ENCODE data around the gene PCDHGB2. TPM values are rescaled to one million over a fixed set of nuclear protein-coding genes. Genes with fewer than 3 reads are reported as not detected.
A peak's percentile ranks its signal among the peaks of the same experiment; 100 is the strongest.

The PCDHGB2 gene
- total RNA-seq, 4 donors from 2014 or later = 2.1 to 12.7 (median 3.2) TPM

DNA sequence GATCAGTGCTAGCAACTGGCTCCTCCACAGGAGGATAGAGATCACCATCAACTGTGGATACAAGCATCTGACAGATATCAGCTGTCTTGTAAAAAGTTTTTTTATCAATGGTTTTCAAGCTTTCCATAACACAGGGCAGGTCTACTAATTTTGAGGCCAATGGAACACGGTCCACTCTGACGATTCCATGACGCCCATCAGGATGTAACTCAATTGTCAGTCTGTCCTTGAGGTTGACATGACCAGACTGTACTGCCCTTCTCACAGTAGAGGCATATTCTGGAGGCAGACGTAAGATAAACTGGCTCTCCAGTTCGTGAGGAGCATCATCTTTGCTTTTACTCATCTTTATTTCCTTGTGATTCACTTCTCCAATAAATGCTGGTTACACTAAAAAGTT lies 40.1 kb upstream of the PCDHGB2 start:
- 76 to 78% methylated on average over 3 to 5 of the region's 5 CpGs for WGBS, 2 donors (ENCODE audit: low coverage in 1 of 2)
- intact Hi-C loops (cut with DNase I; ENCODE audit: low total_unique reads) (loop anchor here (10.0 kb wide), 1 partner anchor 245 kb away; no protein-coding TSS in a partner anchor), in situ Hi-C loops (cut with MboI; ENCODE audit: low pct_ligation_motif_present in 1 of 4, low pct_unique_long_range_greater_than_20kb in 1 of 4, low sequenced_read_pairs in 3 of 4) (loop anchor here in 1 of 4 donors (25.0 kb wide), 1 partner anchor 243 kb away; no protein-coding TSS in a partner anchor)
- H3K27me3 ChIP-seq = no peaks in the 10 kb centered on the region
- peak overlapping the region in 3 of 4 donors; percentile 59 to 80 (median 66) for H3K4me3 ChIP-seq
- H3K27ac ChIP-seq = peak overlapping the region in 2 of 4 donors; percentile 87 to 97
- TF ChIP-seq POLR2A (IDR thresholded peaks at IDR 0.05) (no peak), POLR2AphosphoS5 (IDR thresholded peaks at IDR 0.05) (no peak), EP300 (IDR thresholded peaks at IDR 0.05; ENCODE audit: low read depth) (no peak)
- TF ChIP-seq, protein P1, sequence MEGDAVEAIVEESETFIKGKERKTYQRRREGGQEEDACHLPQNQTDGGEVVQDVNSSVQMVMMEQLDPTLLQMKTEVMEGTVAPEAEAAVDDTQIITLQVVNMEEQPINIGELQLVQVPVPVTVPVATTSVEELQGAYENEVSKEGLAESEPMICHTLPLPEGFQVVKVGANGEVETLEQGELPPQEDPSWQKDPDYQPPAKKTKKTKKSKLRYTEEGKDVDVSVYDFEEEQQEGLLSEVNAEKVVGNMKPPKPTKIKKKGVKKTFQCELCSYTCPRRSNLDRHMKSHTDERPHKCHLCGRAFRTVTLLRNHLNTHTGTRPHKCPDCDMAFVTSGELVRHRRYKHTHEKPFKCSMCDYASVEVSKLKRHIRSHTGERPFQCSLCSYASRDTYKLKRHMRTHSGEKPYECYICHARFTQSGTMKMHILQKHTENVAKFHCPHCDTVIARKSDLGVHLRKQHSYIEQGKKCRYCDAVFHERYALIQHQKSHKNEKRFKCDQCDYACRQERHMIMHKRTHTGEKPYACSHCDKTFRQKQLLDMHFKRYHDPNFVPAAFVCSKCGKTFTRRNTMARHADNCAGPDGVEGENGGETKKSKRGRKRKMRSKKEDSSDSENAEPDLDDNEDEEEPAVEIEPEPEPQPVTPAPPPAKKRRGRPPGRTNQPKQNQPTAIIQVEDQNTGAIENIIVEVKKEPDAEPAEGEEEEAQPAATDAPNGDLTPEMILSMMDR (IDR thresholded peaks at IDR 0.05) = no peak
- peaks cover 0 to 46% (median 22%) of the 10 kb centered on the region in 4 donors for H3K36me3 ChIP-seq
- DNase-seq = no peak
- peaks cover 0 to 12% (median 4%) of the 10 kb centered on the region in 4 donors for H3K4me1 ChIP-seq
- H3K9me3 ChIP-seq = peaks cover 61 to 71% of the 10 kb centered on the region in 2 donors

DNA sequence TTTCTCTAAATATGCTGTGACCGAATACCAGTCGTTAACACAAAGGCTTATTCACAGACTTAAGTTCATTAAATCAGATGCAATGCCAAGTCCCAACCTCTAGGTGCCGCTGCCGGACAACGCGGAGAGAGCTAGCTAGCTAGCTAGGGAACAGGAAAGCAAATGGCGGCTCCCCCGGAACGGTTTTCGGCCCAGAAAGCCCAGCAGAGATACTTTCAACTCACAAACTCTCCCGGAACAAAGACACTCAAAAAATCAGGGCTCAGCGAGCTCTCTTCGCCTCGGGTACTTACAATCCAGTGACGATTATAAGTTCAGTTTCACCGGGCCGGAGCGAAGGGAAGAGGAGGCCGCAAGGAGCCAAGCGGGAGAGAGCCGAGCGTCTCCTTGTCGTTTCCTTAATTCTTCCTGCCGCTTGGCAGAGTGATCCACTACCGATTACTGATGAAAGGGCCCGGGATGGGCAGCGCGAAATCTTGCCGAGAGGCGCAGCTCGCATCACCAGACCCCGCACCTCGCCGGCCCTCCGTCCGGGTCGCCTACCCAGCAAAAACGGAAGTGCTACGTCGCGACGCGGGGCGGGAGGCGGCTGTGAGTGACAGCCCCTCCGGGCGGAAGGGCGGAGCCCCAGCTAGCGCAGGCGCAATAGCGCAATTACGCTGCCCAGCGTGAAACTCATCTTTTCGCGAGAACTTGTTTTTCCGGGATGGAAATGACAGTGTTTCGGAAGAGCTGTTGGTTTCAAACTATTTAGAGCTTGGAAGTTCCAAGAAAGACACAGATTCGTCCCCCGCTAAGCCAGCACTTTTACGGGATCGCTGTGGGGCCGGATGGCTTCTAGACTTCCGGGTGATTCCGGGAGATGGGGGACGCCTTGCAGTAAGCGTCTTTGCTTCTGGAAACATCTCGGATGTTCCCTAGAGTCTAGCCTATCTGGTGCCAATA lies 39.3 kb upstream of the PCDHGB2 start, which contains the start of gene TAF7:
TAF7 (minus strand) TSS at position 560 of the 945 bp plus-strand sequence. CDS start 740 bp downstream, outside the sequence.
- Histone ChIP-seq H3K27ac (peak within 1 kb of the TSS; percentile 87 to 97 (median 92)), H3K36me3 (peaks cover 0 to 45% (median 20%) of the 10 kb centered on the region in 4 donors), H3K9me3 (peaks cover 53 to 63% of the 10 kb centered on the region in 2 donors), H3K4me1 (peaks cover 0 to 12% (median 4%) of the 10 kb centered on the region in 4 donors), H3K27me3 (no peaks in the 10 kb centered on the region), H3K4me3 (peak within 1 kb of the TSS; percentile 32 to 80 (median 62))
- DNase-seq = peak; percentile 92
- WGBS, 2 donors (ENCODE audit: low coverage in 1 of 2) = 0 to 2% methylated on average over 1 to 67 of the region's 67 CpGs
- intact Hi-C loops (cut with DNase I; ENCODE audit: low total_unique reads) (loop anchor here (10.0 kb wide), 1 partner anchor 244 kb away; no protein-coding TSS in a partner anchor), in situ Hi-C loops (cut with MboI; ENCODE audit: low pct_ligation_motif_present in 1 of 4, low pct_unique_long_range_greater_than_20kb in 1 of 4, low sequenced_read_pairs in 3 of 4) (loop anchor here in 1 of 4 donors (25.0 kb wide), 1 partner anchor 242 kb away; no protein-coding TSS in a partner anchor)
- TF ChIP-seq EP300 (IDR thresholded peaks at IDR 0.05; ENCODE audit: low read depth) (no peak), POLR2A (IDR thresholded peaks at IDR 0.05) (peak; percentile 95), POLR2AphosphoS5 (IDR thresholded peaks at IDR 0.05) (peak; percentile 91 to 98 (median 96))
- TF ChIP-seq, protein P1 (IDR thresholded peaks at IDR 0.05) = peak; percentile 79 to 86 (median 85)

DNA sequence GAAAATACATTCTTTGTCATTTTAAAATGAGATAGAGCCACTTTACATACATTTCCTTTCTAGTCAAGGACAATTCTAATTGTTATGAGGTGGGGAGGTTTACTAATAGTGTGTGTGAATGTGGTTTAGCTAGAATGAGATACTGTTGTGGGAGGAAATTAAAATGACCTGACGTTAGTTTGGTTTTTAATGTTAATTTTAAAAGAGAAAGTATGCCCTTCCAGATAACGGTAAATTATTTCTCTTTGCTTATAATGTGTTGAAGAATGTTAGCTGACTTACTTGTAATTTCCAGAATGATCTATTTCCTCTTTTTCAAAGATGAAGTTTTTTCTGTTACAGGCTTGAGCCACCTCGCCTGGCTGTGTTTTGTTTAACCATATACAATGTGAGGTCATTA lies 37.5 kb upstream of the PCDHGB2 start:
- Histone ChIP-seq H3K36me3 (peaks cover 0 to 27% (median 12%) of the 10 kb centered on the region in 4 donors), H3K27ac (no peak overlapping the region), H3K4me3 (no peak overlapping the region), H3K4me1 (peaks cover 0 to 12% (median 4%) of the 10 kb centered on the region in 4 donors), H3K27me3 (no peaks in the 10 kb centered on the region), H3K9me3 (peaks cover 38 to 50% of the 10 kb centered on the region in 2 donors)
- in situ Hi-C loops (cut with MboI; ENCODE audit: low pct_ligation_motif_present in 1 of 4, low pct_unique_long_range_greater_than_20kb in 1 of 4, low sequenced_read_pairs in 3 of 4) (loop anchor here in 1 of 4 donors (25.0 kb wide), 1 partner anchor 240 kb away; no protein-coding TSS in a partner anchor), intact Hi-C loops (cut with DNase I; ENCODE audit: low total_unique reads) (loop anchor here (10.0 kb wide), 1 partner anchor 243 kb away; no protein-coding TSS in a partner anchor)
- DNase-seq = no peak
- 77 to 93% methylated on average over 3 of the region's 3 CpGs for WGBS, 2 donors (ENCODE audit: low coverage in 1 of 2)
- TF ChIP-seq, protein P1 (IDR thresholded peaks at IDR 0.05) = no peak
- TF ChIP-seq EP300 (IDR thresholded peaks at IDR 0.05; ENCODE audit: low read depth) = no peak
- TF ChIP-seq POLR2A (IDR thresholded peaks at IDR 0.05) = no peak
- TF ChIP-seq POLR2AphosphoS5 (IDR thresholded peaks at IDR 0.05) = no peak

Data from transverse colon (tissue), 4 donors.